ENCODE data around the gene AZU1.

The AZU1 gene

GRCh38 chr19:784541-784940 lies 43.1 kb upstream of the AZU1 start:
- H3K4me3 ChIP-seq (ENCODE audit: low read length) = no peak overlapping the region
- no peak for TF ChIP-seq CTCF (conservative IDR thresholded peaks at IDR 0.05; ENCODE audit: low read length)
- DNase-seq (ENCODE audit: low read depth) = no peak

GRCh38 chr19:787536-787935 lies 40.1 kb upstream of the AZU1 start:
- DNase-seq (ENCODE audit: low read depth) = no peak
- no peak for TF ChIP-seq CTCF (conservative IDR thresholded peaks at IDR 0.05; ENCODE audit: low read length)
- H3K4me3 ChIP-seq (ENCODE audit: low read length) = no peak overlapping the region

- no peak overlapping the region for H3K4me3 ChIP-seq (ENCODE audit: low read length)
- no peak for TF ChIP-seq CTCF (conservative IDR thresholded peaks at IDR 0.05; ENCODE audit: low read length)
- no peak for DNase-seq (ENCODE audit: low read depth)
Measured at GRCh38 chr19:788686-788982, 39.0 kb upstream of the AZU1 start.

- no peak overlapping the region; the same call in 1 of the 2 replicates for H3K4me3 ChIP-seq (ENCODE audit: low read length)
- DNase-seq (ENCODE audit: low read depth) = peak; percentile 54
- TF ChIP-seq CTCF (conservative IDR thresholded peaks at IDR 0.05; ENCODE audit: low read length) = no peak
Measured at GRCh38 chr19:788983-789700, 38.5 kb upstream of the AZU1 start.

GRCh38 chr19:789701-790060 lies 38.0 kb upstream of the AZU1 start:
- peak; percentile 35 for DNase-seq (ENCODE audit: low read depth)
- no peak for TF ChIP-seq CTCF (conservative IDR thresholded peaks at IDR 0.05; ENCODE audit: low read length)
- H3K4me3 ChIP-seq (ENCODE audit: low read length) = no peak overlapping the region

GRCh38 chr19:791007-791566 lies 36.5 kb upstream of the AZU1 start:
- no peak for TF ChIP-seq CTCF (conservative IDR thresholded peaks at IDR 0.05; ENCODE audit: low read length)
- no peak for DNase-seq (ENCODE audit: low read depth)
- H3K4me3 ChIP-seq (ENCODE audit: low read length) = no peak overlapping the region

GRCh38 chr19:791567-792305 lies 35.9 kb upstream of the AZU1 start:
- no peak for TF ChIP-seq CTCF (conservative IDR thresholded peaks at IDR 0.05; ENCODE audit: low read length)
- DNase-seq (ENCODE audit: low read depth) = no peak

More at GRCh38 chr19:791567-792305, 35.9 kb upstream of the AZU1 start:
- H3K4me3 ChIP-seq (ENCODE audit: low read length) = no peak overlapping the region
